Aorta (tissue), 5 donors: ENCODE measurements around the gene GALNTL6. TPM values are rescaled to one million over a fixed set of nuclear protein-coding genes. Genes with fewer than 3 reads are reported as not detected.

Source experiments
- ATAC-seq: fragments of 200-7000 bp; cut with Tn5 transposase; one replicate; pipeline ENCODE4 v1.9.1; 2022; ENCODE audit warnings: moderate library complexity; ENCODE audit not compliant: low FRiP score
- DNase-seq, 2 donors: peaks; one replicate each; pipeline ENCODE4 v3.0.0-alpha.2; 2020
- H3K27ac ChIP-seq, 2 donors: one replicate each; pipeline ENCODE4 v1.5.1; 2013; ENCODE audit warnings: low read length in 2 of 2, mild to moderate bottlenecking in 2 of 2, moderate library complexity in 2 of 2, control low read depth in 1 of 2, inconsistent platforms in 1 of 2, low read depth in 1 of 2
- H3K27me3 ChIP-seq, 2 donors: one replicate each; pipeline ENCODE4 v1.6.1; 2013; ENCODE audit warnings: control low read depth in 1 of 2, low read length in 1 of 2, mild to moderate bottlenecking in 1 of 2, moderate library complexity in 1 of 2; ENCODE audit not compliant: insufficient read depth in 2 of 2, control insufficient read depth in 1 of 2
- H3K36me3 ChIP-seq, 2 donors: one replicate each; pipeline ENCODE4 v1.6.1; 2013; ENCODE audit warnings: control low read depth in 1 of 2, low read length in 1 of 2, mild to moderate bottlenecking in 1 of 2; ENCODE audit not compliant: insufficient read depth in 2 of 2, control insufficient read depth in 1 of 2
- H3K4me1 ChIP-seq, 2 donors: one replicate each; pipeline ENCODE4 v1.6.1; 2013; ENCODE audit warnings: low read length in 2 of 2, control low read depth in 1 of 2, mild to moderate bottlenecking in 1 of 2, moderate library complexity in 1 of 2; ENCODE audit not compliant: insufficient read depth in 2 of 2, control insufficient read depth in 1 of 2
- H3K4me3 ChIP-seq, 2 donors: one replicate each; pipeline ENCODE4 v1.5.1; 2013; ENCODE audit warnings: low read length in 2 of 2, control low read depth in 1 of 2, mild to moderate bottlenecking in 1 of 2
- H3K9me3 ChIP-seq: one replicate; pipeline ENCODE4 v1.6.1; 2013; ENCODE audit warnings: mild to moderate bottlenecking, low read length; ENCODE audit not compliant: control insufficient read depth
- WGBS, 2 donors: extraction: QIAGEN DNeasy Blood & Tissue Kit; methylation state at CpG; one replicate each; pipeline ENCODE4 v1.1.7; 2013; 5-methylcytosine and 5-hydroxymethylcytosine counted together
- intact Hi-C, 2 donors: fragments of 100-400 bp; cut with DNase I; formaldehyde crosslinking; loops; one replicate each; pipeline versions ENCODE4 v1.14.2 to v1.15.0; 2022
- polyA plus RNA-seq, 2 donors: library from polyadenylated mRNA; stranded (reverse); fragments of 200-250 nt; gene quantifications; one replicate each; pipeline ENCODE4 v1.2.3, GENCODE V29; 2013
- total RNA-seq, 2 donors: library from RNA; stranded (reverse); fragmentation: NEBNext Ultra II Directional; extraction: Animal tissue kit (Norgen Biotek cat#: 25700); gene quantifications; one replicate each; pipeline ENCODE4 v1.2.1, GENCODE V29; 2021
- donor health status: healthy with polysubstance abuse.
- donor health status: Bipolar disorder and iron deficiency.
- donor health status: DM: no; HTN: no; CAD: no.
- donor health status: DM: no; HTN: no; CAD: no.
- donor health status: DM: yes; HTN: yes; CAD: no.

GALNTL6 gene
- total and polyA plus RNA-seq, 4 donors, result 0.39 to 1.6 (median 0.46) TPM; not detected in 1

DNA sequence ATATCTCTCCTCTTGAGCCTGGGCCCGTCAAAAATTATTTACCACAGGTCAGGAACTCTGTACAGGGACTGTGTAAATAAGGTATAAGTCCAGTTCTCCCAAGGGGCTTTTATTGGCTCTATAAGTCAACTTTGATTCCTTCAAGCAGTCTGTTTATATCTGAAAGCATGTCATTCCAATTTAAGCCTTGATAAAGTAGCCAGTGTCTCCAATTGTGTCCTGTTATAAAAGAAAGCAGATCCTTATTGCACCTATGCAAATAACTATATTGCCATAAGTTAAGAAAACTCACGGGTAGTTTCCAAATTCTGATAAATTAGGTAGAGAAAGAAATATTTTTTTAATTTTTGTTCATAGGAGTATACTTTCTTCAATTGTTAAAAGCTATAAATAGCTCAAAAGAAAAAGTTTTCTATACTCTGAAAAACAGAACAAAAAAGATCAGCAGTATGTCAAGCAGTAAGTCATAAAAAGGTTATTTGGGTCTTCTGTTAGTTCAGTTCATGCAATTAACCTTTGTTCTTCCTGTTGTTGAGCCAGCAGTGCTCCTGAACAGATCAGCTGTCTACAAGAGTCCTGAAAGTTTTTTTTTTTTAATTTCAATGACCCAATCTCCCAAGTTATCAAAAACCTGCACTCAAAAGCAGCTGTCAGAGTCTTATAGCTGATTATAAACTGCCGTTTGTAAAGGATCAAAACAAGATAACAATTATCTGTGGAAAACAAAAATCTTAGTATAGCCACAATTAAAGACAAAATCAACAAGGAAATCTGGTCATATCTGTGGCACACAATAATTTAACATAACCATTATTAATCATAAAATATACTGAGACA lies 1177.0 kb downstream of the GALNTL6 start:
- H3K9me3 ChIP-seq, result no peaks in the 10 kb centered on the region
- intact Hi-C loops, result no loop called here
- no peaks in the 10 kb centered on the region for H3K4me1 ChIP-seq
- H3K4me3 ChIP-seq, result no peak overlapping the region
- no peak overlapping the region for H3K27ac ChIP-seq
- ATAC-seq (no peak), DNase-seq (no peak)
- 63 to 70% methylated on average over 3 of the region's 3 CpGs for WGBS, 2 donors
- H3K27me3 ChIP-seq, result no peaks in the 10 kb centered on the region
- H3K36me3 ChIP-seq, result no peaks in the 10 kb centered on the region

DNA sequence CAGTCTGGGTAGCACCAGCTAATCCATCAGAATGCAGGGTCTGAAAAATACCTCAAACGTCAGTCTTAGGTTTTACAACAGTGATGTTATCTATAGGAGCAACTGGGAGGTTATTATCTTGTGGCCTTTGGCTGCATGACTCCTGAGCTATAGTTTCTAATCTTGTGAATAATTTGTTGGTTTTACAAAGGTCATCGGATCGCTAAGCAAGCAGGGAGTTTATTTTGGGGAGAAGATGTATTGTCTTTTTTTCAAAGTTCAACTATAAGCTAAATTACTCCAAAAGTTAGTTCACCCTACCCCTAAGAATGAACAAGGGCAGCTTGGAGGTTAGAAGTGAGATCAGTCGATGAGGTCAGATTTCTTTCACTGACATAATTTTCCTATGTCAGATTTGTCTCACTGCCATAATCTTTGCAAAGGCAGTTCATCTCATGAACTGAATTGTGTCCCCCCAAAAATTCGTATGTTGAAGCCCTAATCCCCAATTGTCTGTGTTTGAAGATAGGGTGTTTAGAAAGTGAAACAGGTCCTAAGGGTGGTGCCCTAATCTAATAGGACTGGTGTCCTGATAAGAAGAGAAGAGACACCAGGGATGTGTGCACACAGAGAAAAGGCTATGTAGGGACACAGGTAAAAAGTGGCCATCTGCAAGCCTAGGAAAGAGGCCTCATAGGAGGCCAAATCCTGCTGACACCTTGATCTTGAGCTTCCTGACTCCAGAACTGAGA lies 1179.6 kb downstream of the GALNTL6 start:
- Histone ChIP-seq H3K4me3 (no peak overlapping the region), H3K4me1 (peaks cover 0 to 7% of the 10 kb centered on the region in 2 donors), H3K27me3 (no peaks in the 10 kb centered on the region), H3K36me3 (no peaks in the 10 kb centered on the region), H3K27ac (no peak overlapping the region), H3K9me3 (no peaks in the 10 kb centered on the region)
- DNase-seq (no peak), ATAC-seq (no peak)
- intact Hi-C loops, result no loop called here
- 57 to 66% methylated on average over 5 of the region's 5 CpGs for WGBS, 2 donors

DNA sequence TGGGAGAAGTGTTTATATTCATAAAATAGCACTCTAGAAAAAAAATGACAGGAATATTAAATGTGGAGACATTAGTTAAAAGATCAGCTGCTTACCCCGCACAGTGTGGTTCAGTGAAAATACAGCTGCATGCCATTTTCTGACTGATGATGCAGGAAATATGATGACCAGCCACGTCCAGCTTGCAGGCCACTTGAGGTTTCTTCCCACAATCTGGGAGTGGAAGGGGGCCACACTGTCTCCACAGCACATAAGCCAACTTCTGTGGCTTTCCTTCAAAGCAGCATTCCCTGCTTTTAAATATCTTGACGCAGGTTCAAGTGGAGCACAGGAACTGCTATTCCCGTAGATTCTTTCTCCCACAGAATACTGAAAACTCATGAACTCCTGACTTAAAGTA lies 1182.0 kb downstream of the GALNTL6 start:
- no peaks in the 10 kb centered on the region for H3K36me3 ChIP-seq
- no peaks in the 10 kb centered on the region for H3K27me3 ChIP-seq
- ATAC-seq, result no peak
- intact Hi-C loops, result loop anchor here in 1 of 2 donors (5.0 kb wide), 1 partner anchor 33 kb away; no protein-coding TSS in a partner anchor
- H3K4me3 ChIP-seq, result no peak overlapping the region
- peaks cover 0 to 8% of the 10 kb centered on the region in 2 donors for H3K4me1 ChIP-seq
- H3K9me3 ChIP-seq, result no peaks in the 10 kb centered on the region
- H3K27ac ChIP-seq, result no peak overlapping the region
- WGBS, 2 donors, result 10 to 12% methylated on average over 4 of the region's 4 CpGs
- DNase-seq, result no peak

DNA sequence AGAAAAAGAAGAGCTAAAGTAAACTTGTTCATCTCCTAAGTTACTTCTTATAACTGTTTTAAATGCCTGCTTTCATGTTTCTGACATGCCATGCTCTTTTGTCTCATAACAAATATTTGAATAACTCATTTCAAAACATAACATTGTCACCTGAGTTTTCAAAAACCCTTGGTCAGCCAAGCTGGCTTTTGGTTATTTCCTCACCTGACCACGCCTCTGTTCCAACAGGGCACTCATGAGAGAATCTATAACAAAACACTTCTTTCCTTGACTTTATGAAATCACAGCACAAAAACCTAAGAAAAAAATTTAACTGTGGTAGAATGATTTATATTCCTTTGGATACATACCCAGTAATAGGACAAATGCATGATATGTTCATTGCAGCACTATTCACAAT lies 1182.5 kb downstream of the GALNTL6 start:
- no peak for DNase-seq
- Histone ChIP-seq H3K27me3 (no peaks in the 10 kb centered on the region), H3K36me3 (no peaks in the 10 kb centered on the region), H3K4me1 (peaks cover 0 to 8% of the 10 kb centered on the region in 2 donors), H3K4me3 (no peak overlapping the region), H3K27ac (no peak overlapping the region), H3K9me3 (no peaks in the 10 kb centered on the region)
- 90 to 98% methylated on average over 1 of the region's 1 CpG for WGBS, 2 donors
- intact Hi-C loops, result loop anchor here in 1 of 2 donors (5.0 kb wide), 1 partner anchor 33 kb away; no protein-coding TSS in a partner anchor
- no peak for ATAC-seq

DNA sequence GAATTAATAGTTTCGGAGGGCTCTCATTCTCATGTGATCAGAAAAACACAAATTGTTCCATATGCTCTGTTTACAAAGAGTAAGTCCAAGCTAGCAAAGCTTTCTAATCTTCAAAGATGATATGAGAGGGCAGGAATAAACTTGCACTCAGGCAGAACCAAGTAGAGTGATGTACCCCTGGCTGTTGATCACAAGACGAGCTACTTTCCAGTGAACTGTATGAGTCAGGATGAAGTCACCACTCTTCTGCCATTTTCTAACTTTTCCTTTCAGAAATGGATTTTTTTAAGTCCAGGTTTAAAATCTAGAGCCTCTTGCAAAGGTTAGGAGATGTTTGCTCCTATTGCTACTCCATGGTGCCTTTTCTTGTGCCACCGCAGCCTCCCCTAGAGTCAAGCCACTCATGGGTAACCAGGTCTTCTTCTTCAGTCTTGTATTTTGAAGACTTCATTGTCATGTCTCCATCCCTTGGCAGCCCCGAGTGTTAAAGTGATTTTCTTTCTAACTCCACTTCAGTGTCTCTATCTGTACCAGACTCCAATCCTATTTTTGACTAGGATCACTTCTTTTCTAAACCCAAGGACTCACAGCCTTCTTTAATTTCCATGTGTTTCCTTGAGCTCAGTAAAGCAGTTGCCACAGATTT lies 1183.5 kb downstream of the GALNTL6 start:
- 74 to 75% methylated on average over 4 of the region's 4 CpGs for WGBS, 2 donors
- DNase-seq (no peak), ATAC-seq (no peak)
- Histone ChIP-seq H3K36me3 (no peaks in the 10 kb centered on the region), H3K4me1 (peaks cover 0 to 8% of the 10 kb centered on the region in 2 donors), H3K9me3 (no peaks in the 10 kb centered on the region), H3K4me3 (no peak overlapping the region), H3K27ac (peak overlapping the region; percentile 28 to 29), H3K27me3 (no peaks in the 10 kb centered on the region)
- intact Hi-C loops, result loop anchor here in 1 of 2 donors (5.0 kb wide), 1 partner anchor 34 kb away; no protein-coding TSS in a partner anchor

DNA sequence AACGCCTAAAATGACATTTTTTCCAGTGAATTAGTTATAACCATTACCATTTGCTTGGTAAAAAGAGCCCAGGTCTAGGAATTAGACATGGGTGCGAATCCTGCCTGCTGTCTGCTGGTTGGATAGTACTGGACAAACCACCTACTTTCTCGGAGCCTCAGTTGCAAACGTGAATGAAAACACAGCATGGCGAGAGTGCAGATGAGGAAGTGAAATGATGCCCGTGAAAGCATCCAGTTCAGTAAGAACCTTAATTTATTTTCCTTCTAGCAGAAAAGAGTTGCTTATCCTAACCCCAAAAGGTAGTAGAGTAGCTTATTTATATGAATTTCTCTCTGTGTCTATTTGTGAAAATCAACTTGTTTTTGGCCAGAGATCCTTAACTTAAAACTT lies 1184.0 kb downstream of the GALNTL6 start:
- no peaks in the 10 kb centered on the region for H3K27me3 ChIP-seq
- ATAC-seq (no peak), DNase-seq (no peak)
- H3K36me3 ChIP-seq, result no peaks in the 10 kb centered on the region
- peak overlapping the region in 1 of 2 donors; percentile 28 for H3K27ac ChIP-seq
- WGBS, 2 donors, result 87 to 91% methylated on average over 6 of the region's 6 CpGs
- intact Hi-C loops, result loop anchor here in 1 of 2 donors (5.0 kb wide), 1 partner anchor 35 kb away; no protein-coding TSS in a partner anchor
- H3K4me1 ChIP-seq, result peaks cover 0 to 8% of the 10 kb centered on the region in 2 donors
- H3K4me3 ChIP-seq, result no peak overlapping the region
- no peaks in the 10 kb centered on the region for H3K9me3 ChIP-seq

DNA sequence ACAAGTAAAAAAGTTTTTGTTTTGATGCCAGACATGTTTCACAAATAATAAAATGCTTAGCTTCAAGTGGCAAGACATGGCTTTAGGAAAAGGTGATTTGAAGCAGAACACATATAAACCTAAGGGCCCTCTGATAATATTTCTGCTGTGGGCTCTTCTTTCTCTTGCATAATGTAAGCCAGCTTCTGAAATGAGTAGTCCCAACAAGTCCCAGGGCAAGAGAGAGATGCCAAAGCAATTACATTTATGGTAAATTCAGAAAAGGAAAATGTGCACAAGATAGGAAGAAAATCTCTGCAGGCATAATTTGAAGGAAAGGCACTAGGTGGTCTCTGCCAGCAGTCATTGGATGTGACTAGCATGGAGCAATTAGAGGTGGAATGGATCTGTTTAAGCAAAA lies 1184.7 kb downstream of the GALNTL6 start:
- intact Hi-C loops, result loop anchor here in 1 of 2 donors (5.0 kb wide), 1 partner anchor 36 kb away; no protein-coding TSS in a partner anchor
- ATAC-seq (no peak), DNase-seq (no peak)
- Histone ChIP-seq H3K27ac (peak overlapping the region in 1 of 2 donors; percentile 22), H3K4me3 (no peak overlapping the region), H3K4me1 (peaks cover 0 to 8% of the 10 kb centered on the region in 2 donors), H3K36me3 (no peaks in the 10 kb centered on the region), H3K9me3 (no peaks in the 10 kb centered on the region), H3K27me3 (no peaks in the 10 kb centered on the region)
